Nephron progenitor cell (in vitro differentiated cells): ENCODE data around the gene FOXRED2.

ENCODE experiments used
- DNase-seq: peaks from one replicate; pipeline ENCODE4 v3.0.0; 2021
- H3K27ac Mint-ChIP-seq: 2 replicates; pipeline ENCODE4 v1.8.0; 2021; ENCODE audit warnings: mild to moderate bottlenecking, moderate library complexity, mixed read lengths
- H3K27me3 Mint-ChIP-seq: 2 replicates; pipeline ENCODE4 v1.8.0; 2021; ENCODE audit warnings: mild to moderate bottlenecking, low read depth, mixed read lengths; ENCODE audit not compliant: poor library complexity
- H3K36me3 Mint-ChIP-seq: 2 replicates; pipeline ENCODE4 v1.8.0; 2021; ENCODE audit warnings: low read depth, mixed read lengths
- H3K4me1 Mint-ChIP-seq: 2 replicates; pipeline ENCODE4 v1.8.0; 2021; ENCODE audit warnings: mixed read lengths
- H3K4me3 Mint-ChIP-seq: 2 replicates; pipeline ENCODE4 v1.8.0; 2021; ENCODE audit warnings: mild to moderate bottlenecking, moderate library complexity, mixed read lengths
- H3K9me3 Mint-ChIP-seq: 2 replicates; pipeline ENCODE4 v1.8.0; 2021; ENCODE audit warnings: mild to moderate bottlenecking, moderate library complexity, mixed read lengths
- TF ChIP-seq, protein P1 (sequence below): fragments of 200-600 bp; sonication (generic); IDR thresholded peaks from 2 replicates; pipeline ENCODE4 v1.5.0; 2021; ENCODE audit warnings: antibody characterized with exemption

FOXRED2 gene

DNA sequence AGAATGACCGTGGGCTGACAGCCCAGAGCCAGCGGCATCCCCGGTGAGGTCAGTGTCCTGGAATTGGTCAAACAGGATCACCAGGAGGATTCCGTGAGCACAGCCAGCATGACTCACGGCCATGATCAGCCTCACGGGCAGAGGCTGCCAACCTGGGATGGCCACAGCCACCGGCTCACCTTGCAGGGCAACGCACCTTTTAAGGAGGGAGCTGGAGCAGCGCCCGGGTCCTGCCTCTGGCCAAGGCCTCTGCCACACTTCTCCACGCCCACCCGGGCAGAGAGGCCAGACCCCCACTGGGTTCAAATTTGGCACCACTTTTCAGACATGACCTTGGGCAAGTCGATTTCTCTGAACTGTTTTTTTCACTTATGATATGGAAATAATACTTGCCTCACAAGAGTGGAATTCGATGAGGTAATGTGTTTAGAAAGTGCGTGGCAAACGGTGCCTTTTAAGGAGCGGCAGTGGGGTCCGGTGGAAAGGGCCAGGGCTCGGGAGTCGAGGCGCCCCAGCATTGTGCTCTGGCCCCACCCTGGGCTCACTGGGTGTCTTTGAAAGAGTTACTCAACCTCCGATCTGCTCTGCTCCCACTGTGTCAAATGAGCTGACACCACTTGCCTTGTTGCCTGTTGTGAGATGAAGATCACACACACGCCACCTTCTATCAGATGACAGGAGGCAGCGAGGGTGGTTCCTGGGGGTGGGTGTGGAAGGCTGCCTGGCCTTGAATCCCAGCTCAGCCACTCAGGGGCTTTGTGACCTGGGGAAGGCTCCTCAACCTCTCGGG lies 41.4 kb downstream of the FOXRED2 start:
- Mint-ChIP-seq H3K27ac (no peak overlapping the region), H3K4me1 (peaks cover 28% of the 10 kb centered on the region), H3K36me3 (peaks cover 5% of the 10 kb centered on the region), H3K4me3 (no peak overlapping the region), H3K9me3 (no peaks in the 10 kb centered on the region), H3K27me3 (peaks cover 3% of the 10 kb centered on the region)
- no peak for DNase-seq
- TF ChIP-seq, protein P1, sequence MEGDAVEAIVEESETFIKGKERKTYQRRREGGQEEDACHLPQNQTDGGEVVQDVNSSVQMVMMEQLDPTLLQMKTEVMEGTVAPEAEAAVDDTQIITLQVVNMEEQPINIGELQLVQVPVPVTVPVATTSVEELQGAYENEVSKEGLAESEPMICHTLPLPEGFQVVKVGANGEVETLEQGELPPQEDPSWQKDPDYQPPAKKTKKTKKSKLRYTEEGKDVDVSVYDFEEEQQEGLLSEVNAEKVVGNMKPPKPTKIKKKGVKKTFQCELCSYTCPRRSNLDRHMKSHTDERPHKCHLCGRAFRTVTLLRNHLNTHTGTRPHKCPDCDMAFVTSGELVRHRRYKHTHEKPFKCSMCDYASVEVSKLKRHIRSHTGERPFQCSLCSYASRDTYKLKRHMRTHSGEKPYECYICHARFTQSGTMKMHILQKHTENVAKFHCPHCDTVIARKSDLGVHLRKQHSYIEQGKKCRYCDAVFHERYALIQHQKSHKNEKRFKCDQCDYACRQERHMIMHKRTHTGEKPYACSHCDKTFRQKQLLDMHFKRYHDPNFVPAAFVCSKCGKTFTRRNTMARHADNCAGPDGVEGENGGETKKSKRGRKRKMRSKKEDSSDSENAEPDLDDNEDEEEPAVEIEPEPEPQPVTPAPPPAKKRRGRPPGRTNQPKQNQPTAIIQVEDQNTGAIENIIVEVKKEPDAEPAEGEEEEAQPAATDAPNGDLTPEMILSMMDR: no peak

DNA sequence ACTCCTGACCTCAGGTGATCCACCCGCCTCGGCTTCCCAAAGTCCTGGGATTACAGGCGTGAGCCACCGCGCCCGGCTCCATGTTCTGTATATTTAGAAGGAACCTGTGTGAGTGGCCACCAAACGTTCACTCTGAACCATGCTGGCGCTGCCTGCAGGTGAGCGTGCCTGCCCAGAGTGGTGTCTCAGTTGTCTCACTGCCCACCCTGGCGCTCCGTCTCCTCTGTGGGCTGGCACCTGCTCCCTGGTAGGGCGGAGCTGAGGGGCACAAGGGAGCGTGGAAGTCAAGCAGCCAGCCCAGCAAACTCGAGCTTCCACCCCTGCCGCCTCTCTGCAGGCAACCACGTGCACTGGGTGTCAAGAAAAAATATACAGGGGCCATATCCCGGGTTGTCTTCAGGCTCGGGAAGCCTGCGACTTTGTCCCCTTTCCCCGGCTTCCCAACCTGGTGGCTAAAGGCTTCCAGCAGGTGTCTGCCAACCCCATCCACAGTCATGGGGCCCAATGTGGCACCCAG lies 42.1 kb downstream of the FOXRED2 start:
- H3K9me3 Mint-ChIP-seq: no peaks in the 10 kb centered on the region
- TF ChIP-seq, protein P1: no peak
- H3K36me3 Mint-ChIP-seq: peaks cover 5% of the 10 kb centered on the region
- H3K4me1 Mint-ChIP-seq: peaks cover 30% of the 10 kb centered on the region
- H3K4me3 Mint-ChIP-seq: no peak overlapping the region
- H3K27me3 Mint-ChIP-seq: peaks cover 3% of the 10 kb centered on the region
- no peak for DNase-seq
- peak overlapping the region; percentile 74 for H3K27ac Mint-ChIP-seq

DNA sequence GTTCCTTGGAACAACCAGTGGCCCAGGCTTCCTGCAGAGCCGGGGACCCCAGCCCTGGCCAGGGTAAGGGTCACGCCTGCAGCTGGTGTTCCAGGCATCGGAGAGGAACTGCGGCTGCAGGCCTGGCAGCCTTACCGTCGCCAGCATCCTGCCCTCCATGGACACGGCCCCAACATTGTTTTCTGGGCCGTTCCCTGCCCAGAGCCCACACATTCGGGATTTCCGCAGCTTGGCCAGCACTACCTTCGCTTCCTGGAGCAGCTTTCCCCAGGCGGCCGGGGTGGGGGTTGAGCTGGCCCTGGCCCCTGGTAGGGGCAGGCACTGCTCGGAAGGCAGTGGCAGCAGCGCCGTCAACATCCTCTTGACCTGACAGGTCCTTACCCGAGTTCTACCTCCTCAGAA lies 43.1 kb downstream of the FOXRED2 start:
- peaks cover 3% of the 10 kb centered on the region for H3K27me3 Mint-ChIP-seq
- no peaks in the 10 kb centered on the region for H3K9me3 Mint-ChIP-seq
- H3K4me1 Mint-ChIP-seq: peaks cover 39% of the 10 kb centered on the region
- no peak for DNase-seq
- peaks cover 5% of the 10 kb centered on the region for H3K36me3 Mint-ChIP-seq
- H3K4me3 Mint-ChIP-seq: no peak overlapping the region
- TF ChIP-seq, protein P1: no peak
- H3K27ac Mint-ChIP-seq: no peak overlapping the region

DNA sequence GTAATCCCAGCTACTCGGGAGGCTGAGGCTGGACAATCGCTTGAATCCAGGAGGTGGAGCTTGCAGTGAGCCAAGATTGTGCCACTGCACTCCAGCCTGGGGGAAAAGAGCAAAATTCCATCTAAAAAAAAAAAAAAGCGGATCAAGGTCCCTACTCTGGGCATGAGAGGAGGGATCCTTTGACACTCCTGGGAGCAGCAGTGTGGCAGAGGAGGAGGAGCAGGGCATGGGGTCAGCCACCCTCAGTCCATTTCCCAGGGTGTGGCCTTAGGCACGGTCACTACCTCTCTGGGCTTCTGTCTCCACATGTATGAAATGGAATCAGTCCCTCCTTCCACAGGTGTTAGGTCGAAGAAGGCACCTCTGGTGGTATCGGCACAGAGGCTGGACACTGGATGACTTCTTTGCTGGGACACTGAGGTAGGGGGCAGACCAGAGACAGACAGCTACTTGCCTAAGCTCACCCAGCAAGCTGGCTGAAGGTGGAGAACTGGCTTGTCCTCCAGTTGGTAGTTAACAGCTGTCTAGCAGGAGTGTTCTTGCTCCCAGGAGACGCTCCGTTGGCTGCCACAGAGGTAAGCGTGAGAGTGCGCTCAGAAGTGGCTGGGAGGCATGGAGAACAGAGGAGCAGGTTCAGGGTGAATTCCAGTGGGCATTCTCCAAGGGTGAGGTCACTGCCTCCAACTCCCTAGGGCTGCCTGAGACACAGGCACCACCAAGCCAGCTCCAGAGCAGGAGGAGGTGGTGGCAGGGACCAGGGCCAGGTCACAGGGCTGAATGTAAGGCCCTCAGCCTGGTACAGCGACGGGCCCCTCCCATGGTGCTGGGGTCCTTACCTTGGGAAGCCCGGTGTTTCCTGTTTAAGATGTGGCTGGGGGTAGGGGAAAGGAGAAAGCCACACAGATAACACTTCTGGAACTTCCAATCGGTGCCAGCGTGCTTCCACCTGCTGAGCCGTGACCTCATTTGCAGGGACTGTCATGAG lies 44.9 kb downstream of the FOXRED2 start:
- Mint-ChIP-seq H3K4me3 (no peak overlapping the region), H3K36me3 (peaks cover 3% of the 10 kb centered on the region), H3K27me3 (peaks cover 3% of the 10 kb centered on the region), H3K9me3 (no peaks in the 10 kb centered on the region), H3K27ac (peak overlapping the region; percentile 93), H3K4me1 (peaks cover 46% of the 10 kb centered on the region)
- TF ChIP-seq, protein P1: no peak
- peak; percentile 46 for DNase-seq

DNA sequence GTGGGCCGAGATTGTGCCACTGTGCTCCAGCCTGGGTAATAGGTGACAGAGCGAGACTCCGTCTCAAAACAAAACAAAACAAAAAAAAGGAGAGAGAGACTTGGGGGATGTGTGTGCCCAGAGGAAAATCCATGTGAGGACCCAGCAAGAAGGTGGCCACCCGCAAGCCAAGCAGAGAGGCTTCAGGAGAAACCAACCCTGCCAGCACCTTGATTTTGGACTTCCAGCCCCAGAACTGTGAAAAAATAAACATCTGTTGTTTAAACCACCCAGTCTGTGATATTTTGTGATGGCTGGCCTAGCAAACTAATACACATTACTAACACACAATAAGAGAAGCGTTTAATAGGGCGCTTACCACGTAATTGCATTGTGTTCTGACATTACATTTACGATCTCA lies 46.6 kb downstream of the FOXRED2 start:
- peaks cover 56% of the 10 kb centered on the region for H3K4me1 Mint-ChIP-seq

More for the DNA sequence above, 46.6 kb downstream of the FOXRED2 start:
- H3K4me3 Mint-ChIP-seq: no peak overlapping the region
- H3K27me3 Mint-ChIP-seq: peaks cover 3% of the 10 kb centered on the region
- no peaks in the 10 kb centered on the region for H3K36me3 Mint-ChIP-seq
- DNase-seq: no peak
- H3K27ac Mint-ChIP-seq: peak overlapping the region; percentile 54
- TF ChIP-seq, protein P1: no peak
- H3K9me3 Mint-ChIP-seq: no peaks in the 10 kb centered on the region
